ENCODE results near the gene NOD2. TPM values are rescaled to one million over a fixed set of nuclear protein-coding genes. Genes with fewer than 3 reads are reported as not detected.

Gene NOD2
- total and polyA plus RNA-seq, 2 of the 13 experiments (the other 11 are each of a cell fraction or from before 2014, with no cell fraction given): 0.27 to 0.81 TPM

DNA sequence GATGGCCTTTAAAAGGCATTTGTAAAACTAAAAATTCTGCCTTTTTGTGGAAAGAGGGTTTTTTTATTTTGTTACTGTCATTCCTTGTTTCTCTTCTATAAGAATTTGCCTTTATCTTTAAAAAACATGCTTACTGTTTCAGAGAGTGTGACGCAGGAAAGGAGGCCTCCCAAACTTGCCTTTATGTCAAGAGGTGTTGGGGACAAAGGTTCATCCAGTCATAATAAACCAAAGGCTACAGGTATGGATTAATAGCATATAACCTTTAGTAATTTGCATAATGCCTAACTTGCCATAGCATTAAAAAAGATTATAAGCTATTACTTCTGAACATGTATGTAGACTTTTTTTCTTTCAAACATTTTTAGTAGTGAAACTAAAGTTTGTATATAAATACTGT, 82.6 kb downstream of the NOD2 start (continued):
- no peak for TF ChIP-seq ZNF646 (CRISPR knock-in tag; IDR thresholded peaks at IDR 0.05)
- TF ChIP-seq ZNF713 (CRISPR knock-in tag; IDR thresholded peaks at IDR 0.05): no peak
- no peak for TF ChIP-seq XRCC5 (optimal IDR thresholded peaks at IDR 0.05; ENCODE audit: low read length)
- no peak for TF ChIP-seq ZHX2 (IDR thresholded peaks at IDR 0.05; ENCODE audit: low read depth)
- no peak for TF ChIP-seq ZHX2 (CRISPR knock-in tag; IDR thresholded peaks at IDR 0.05; ENCODE audit: borderline replicate concordance)
- TF ChIP-seq CENPX (CRISPR knock-in tag; IDR thresholded peaks at IDR 0.05): no peak
- TF ChIP-seq TCF7L2 (IDR thresholded peaks at IDR 0.05; ENCODE audit: low read depth, low read length): no peak
- TF ChIP-seq ZNF30 (CRISPR knock-in tag; IDR thresholded peaks at IDR 0.05): no peak
- no peak for TF ChIP-seq KLF11 (CRISPR knock-in tag; IDR thresholded peaks at IDR 0.05)
- TF ChIP-seq ARNTL (CRISPR knock-in tag; IDR thresholded peaks at IDR 0.05): no peak
- no peak for TF ChIP-seq HMG20B (CRISPR knock-in tag; conservative IDR thresholded peaks at IDR 0.05)
- no peak for TF ChIP-seq SIN3A (IDR thresholded peaks at IDR 0.05; ENCODE audit: borderline replicate concordance, low read depth, low read length)
- TF ChIP-seq ZNF230 (CRISPR knock-in tag; IDR thresholded peaks at IDR 0.05): no peak
- TF ChIP-seq RAD21 (CRISPR knock-in tag; IDR thresholded peaks at IDR 0.05): no peak

Data from HepG2 (cell line).